Lower leg skin (tissue), 3 donors: ENCODE data around the gene LYSMD3.

ENCODE experiments used
- POLR2A ChIP-seq, 2 donors: fragments of 450-650 bp; IDR thresholded peaks; one replicate each; pipeline ENCODE4 v1.6.1; 2016 to 2017; ENCODE audit warnings: antibody characterized with exemption in 2 of 2, mild to moderate bottlenecking in 1 of 2, moderate library complexity in 1 of 2
- TF ChIP-seq, protein P1 (sequence below), 3 donors: fragments of 450-650 bp; IDR thresholded peaks; one replicate each; pipeline ENCODE4 v1.5.1; 2016; ENCODE audit warnings: antibody characterized with exemption in 3 of 3, mild to moderate bottlenecking in 3 of 3, moderate library complexity in 2 of 3

- TF ChIP-seq, protein P1, sequence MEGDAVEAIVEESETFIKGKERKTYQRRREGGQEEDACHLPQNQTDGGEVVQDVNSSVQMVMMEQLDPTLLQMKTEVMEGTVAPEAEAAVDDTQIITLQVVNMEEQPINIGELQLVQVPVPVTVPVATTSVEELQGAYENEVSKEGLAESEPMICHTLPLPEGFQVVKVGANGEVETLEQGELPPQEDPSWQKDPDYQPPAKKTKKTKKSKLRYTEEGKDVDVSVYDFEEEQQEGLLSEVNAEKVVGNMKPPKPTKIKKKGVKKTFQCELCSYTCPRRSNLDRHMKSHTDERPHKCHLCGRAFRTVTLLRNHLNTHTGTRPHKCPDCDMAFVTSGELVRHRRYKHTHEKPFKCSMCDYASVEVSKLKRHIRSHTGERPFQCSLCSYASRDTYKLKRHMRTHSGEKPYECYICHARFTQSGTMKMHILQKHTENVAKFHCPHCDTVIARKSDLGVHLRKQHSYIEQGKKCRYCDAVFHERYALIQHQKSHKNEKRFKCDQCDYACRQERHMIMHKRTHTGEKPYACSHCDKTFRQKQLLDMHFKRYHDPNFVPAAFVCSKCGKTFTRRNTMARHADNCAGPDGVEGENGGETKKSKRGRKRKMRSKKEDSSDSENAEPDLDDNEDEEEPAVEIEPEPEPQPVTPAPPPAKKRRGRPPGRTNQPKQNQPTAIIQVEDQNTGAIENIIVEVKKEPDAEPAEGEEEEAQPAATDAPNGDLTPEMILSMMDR (IDR thresholded peaks at IDR 0.05), result no peak
- TF ChIP-seq POLR2A (IDR thresholded peaks at IDR 0.05), result no peak
Measured at GRCh38 chr5:90563108-90563507, 33.7 kb upstream of the LYSMD3 start.
